ENCODE results near the gene KCNQ2.

KCNQ2 gene

DNA sequence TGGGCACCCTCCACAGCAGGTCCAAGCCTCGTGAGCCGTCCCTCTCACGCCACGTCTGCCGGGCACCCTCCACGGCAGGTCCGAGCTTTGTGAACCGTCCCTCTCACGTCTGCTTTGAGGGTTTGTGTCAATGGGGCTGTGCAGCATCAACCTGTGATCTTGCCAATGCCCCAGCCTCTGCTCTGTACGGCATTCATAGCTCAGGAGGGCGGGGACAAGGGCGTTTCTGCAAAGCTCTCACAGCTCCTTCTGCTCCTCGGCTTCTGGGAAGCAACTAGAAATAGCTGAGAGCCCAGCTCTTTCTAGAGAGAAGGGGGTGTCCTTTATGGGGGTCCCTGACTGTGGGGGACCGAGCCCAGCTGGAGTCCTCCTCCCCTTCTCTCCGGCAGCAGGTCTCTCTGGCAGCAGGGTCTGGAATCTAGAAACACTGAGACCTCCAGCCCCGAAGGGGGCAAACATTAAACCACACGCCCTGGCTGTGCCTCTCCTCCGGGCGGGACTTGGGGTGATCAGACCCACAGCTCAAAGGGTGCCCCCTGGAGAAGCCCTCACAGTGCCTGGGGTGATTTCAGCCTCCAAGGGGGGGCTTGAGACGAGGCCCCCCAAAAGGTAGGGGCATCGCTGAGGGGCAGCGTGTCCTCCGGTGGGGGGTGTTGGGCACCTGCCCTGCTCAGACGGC lies 70.1 kb downstream of the KCNQ2 start:
- DNase-seq, result no peak

DNA sequence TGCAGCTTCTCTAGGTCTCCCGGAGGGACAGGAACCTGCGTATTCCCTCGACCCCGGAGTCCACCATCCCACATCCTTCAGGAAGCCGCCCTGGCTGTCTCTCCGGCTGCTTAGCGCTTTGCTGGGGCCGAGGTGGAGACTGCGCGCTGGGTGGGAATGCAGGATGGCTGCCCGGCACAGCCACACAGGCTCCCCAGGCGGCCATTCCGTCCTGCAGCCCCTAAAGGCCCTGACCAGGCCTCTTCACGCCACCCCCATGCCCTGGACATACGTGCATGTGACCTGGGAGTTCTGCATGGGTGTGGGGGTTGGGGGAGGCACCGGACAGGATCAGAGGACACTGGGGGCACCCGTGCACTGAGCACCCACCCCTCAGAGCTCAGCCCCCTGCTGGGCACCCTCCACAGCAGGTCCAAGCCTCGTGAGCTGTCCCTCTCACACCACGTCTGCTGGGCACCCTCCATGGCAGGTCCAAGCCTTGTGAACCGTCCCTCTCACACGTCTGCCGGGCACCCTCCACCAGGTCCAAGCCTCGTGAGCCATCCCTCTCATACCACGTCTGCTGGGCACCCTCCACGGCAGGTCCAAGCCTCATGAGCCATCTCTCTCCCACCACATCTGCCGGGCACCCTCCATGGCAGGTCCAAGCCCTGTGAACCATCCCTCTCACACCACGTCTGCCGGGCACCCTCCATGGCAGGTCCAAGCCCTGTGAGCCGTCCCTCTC lies 70.9 kb downstream of the KCNQ2 start:
- DNase-seq, result no peak

DNA sequence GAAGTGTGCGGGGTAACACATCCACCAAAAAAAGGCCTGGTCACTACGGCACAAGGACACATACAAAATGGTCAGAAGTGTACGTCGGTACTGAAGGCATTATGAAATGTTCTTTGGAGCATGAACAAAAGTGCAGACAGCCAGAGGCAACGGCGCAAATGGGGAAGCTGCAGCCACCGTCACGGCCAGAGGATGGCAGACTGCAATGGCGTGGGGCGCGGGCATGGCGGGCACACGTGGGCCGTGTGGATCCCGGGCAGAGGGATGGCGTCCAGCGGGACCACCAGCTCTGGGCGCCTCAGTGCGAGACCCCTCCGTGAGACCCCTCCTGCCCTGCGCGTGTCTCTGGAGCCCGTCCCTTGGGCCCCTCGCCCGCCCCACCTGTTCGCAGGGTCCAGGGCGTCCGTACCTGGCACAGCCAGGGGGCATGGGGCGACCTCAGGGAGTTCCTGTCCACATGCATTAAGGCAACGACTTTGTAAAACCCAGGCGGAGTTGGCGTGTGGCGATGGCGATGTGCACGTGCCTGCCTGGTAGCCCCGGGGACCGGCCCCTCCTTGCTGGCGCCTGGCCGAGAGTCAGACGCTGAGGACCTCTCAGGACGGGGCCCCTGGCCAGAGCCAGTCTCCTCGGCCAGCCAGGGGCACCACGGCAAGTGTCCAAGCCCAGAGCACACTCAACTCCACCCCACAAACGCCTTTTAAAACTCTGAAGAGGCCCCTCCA lies 71.8 kb downstream of the KCNQ2 start:
- DNase-seq, result no peak

DNA sequence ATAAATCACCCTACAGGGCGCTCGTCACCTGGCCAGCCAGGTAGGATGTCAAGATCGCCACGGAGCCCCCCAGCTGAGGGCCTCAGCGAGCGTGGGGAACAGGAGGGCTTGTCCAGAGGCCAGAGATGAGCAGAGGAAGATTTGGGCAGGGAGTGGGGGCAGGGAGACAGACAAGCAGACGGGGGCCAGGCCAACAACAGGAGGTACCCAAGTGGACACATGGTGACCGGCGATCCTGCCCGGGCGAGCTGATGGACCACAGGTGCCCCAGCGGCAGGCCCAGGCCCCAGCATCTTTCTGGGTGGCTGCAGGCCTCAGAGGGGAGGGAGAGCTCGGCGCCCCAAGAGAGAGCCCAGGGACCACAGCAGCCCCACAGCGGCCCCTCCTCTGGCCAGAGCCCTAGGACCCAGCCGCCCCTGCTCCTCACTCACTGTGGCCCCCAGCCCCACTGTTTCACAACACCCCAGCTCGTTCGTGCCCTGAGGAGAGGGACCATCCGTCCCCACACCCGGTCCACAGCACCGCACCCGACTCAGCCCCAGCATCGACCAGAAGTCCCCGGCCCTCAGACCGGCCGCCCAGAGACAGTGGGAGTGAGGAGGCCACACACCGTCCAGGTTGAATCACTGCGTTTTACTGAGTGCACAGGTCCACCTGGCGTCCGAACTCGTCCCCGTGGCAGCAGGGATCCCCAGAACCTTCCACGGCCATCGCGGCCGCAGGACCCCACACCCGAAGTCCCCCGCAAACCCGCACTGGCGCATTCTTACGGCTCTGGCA lies 72.7 kb downstream of the KCNQ2 start:
- no peak for DNase-seq

DNA sequence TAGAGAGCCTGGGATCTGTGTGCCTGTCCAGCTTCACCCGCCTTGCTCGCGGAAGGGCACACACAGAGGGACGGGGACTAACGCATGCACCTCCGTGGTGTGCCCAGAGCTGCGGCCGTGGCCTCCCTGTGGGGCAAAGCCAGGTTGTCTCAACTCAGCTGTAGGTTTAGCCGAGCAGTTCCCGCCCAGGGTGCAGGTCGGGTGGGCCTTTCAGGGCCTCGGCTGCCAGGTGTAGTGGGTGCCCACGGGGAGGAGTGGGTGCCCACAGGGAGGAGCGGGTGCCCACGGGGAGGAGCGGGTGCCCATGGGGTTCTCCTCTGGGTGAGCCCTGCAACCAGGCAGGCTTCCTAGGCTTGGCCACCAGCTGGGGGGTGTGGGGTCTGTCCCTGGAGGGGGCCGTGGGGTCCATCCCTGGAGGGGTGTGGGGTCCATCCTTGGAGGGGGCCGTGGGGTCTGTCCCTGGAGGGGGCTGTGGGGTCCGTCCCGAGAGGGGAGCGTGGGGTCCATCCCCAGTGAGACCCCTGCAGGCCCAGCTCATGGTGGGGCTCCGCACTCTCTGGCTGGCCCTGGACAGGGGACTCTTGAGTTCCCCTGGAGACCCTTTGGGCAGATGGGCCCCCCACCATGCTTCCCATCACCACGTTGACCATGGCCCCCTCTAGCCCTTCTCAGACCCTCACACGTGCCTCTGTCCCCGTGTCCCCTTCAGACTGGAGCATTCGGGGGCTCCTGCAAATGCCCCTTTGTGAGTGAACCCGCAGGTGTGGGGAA lies 73.5 kb downstream of the KCNQ2 start:
- no peak for DNase-seq

DNA sequence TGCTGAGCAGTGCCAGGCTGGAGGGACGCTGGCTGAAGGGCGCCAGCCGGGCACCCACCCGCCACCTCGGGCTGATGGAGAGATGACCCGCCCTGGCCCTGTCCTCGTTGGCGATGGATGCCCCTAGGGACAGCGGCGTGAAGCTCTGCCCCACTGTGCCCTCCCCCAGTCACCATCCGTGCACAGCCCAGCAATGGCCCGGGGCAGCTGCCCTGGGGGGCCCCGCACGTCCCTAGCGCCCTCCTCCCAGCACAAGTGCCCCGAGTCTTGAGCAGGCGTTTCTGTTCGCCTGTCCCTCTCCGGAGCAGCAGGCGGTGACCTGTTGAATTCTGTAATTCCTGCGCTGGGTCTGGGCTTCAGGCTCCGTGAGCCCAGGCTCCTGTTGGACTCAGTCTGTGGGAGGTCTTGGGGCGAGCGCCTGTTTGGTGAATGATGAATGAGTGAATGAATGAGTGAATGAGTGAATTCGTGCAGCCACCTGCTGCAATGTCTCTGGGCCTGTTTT lies 74.5 kb downstream of the KCNQ2 start:
- no peak for DNase-seq

DNA sequence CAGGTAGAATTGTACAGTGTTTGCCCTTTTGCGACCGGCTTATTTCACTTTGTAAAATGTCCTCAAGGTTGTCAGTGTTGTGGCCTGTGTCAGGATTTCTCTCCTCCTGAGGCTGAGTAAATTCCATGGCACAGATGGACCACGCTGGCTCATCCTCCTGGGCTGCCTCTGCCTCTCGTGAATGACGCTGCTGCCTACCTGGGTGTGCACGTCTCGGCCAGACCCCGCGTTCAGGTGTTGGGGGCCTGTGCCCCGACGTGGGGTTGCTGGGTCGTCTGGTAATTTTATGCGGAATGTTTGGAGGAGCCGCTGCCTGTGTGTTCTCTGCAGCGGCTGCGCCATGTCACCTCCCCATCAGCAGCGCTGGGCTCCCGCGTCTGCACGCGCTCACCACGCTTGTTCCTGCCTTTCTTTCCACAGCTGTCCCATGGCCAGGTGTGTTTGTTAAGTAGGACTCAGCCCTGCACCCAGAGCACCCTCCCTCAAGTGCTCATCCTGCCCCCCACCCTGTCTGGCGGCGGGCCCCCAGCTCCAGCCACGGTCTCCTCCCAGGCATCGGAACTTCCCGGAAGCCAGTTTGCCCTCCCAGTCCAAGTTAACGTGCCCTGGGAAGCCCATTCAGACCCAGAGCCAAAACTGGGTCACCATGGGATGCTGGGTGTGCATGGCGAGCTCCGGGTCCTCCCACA lies 75.2 kb downstream of the KCNQ2 start:
- no peak for DNase-seq

DNA sequence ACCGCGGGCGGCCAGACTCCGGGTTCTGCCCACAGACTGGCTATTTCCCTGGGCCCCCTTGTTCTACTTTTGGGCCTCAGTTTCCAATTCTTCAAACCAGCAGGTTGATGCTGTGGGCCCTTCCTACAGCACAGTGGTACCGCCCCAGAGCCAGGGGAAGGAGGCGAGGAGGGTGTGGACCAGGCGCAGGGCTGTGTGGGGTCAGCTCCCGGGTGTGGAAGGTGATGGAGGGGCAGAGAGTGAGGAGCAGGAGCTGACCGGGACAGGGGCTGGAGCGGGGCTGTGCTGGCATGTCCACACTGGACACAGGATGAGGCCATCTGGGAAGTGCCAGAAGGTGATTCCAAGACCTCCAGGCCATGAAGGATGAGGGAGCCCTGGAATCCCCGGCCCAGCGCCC lies 76.2 kb downstream of the KCNQ2 start:
- no peak for DNase-seq

DNA sequence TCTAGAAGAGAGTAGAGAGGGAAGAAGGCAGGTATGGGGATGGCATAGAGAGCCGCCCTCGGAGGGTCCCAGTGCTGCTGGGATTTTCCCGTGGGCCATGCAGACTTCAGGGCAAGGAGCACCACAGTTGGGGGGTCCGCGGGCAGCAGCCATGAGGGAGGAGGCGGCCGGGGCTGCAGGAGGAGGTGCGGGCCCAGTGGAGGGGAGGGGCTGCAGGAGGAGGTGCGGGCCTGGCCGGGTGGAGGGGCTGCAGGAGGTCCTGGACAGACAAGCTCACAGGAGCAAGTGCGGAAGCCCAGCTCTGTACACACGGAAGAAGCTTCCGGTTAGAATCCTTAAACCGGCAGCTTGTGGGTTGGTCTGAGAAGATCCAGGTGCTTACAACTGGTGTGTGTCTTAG lies 76.7 kb downstream of the KCNQ2 start:
- DNase-seq, result no peak

DNA sequence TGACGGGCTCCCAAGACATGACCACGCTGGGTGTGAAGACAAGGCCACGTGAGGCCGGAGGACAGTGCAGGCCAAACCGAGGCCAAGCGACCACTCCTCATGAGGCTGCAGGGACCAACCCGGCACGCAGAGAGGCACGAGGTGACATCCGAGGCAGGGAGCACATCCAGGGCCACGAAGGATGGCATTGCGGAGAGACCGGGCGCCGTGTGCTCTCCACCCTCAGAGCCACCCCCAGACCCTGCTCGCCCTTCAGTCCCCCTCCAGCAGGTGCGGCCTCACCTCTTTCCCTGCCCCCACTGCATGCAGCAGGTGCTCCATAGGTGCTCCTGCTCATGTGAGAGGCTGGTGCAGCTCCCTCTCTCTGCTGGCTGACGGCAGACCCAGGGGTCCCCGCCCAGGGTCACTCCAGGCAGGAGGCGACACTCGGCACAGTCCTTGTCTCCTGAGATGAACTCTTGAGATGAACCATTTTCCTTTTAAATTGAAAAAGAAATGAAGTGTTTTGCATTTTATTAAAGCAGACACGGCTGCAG lies 77.5 kb downstream of the KCNQ2 start:
- DNase-seq, result no peak

DNA sequence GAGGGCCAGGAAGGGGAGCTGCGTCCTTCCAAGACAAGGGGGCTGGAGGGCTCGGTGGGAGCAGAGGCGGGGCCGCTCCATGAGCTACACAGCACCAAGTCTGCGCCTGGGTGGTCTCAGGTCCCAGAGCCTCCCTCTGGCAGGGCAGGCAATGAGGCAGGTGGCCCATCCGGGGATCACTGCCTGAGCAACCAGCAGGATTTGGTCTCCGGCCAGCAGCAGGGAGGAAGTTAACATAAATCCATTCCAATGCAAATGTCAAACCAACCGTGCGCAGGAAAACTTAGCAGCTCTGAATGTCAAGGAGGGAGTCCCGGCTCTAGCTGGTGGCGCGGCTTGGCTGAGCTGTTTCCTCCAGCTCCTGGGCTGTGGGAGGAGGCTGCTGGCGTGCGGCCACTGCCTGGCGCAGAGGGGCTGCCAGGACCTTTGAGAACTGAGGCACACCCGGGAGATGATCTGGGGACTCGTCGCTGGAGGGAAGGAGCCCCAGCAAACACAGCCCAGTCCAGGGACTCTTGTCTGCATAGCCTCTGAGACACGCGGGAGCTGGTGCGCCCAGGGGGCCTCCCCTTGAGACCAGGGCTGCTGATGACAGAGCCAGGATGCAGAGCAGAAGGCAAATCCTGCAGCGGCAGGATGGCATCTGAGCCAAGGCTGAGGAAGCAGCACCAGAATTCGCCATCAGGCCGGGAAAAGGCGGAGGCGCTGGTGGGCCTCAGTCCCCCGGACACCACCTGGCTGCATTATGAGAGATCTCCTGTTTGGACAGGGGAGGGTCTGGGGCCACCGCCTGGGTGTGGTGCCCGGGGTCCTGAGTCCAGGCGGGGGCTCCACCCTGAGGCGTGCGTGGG lies 78.2 kb downstream of the KCNQ2 start:
- DNase-seq, result no peak

DNA sequence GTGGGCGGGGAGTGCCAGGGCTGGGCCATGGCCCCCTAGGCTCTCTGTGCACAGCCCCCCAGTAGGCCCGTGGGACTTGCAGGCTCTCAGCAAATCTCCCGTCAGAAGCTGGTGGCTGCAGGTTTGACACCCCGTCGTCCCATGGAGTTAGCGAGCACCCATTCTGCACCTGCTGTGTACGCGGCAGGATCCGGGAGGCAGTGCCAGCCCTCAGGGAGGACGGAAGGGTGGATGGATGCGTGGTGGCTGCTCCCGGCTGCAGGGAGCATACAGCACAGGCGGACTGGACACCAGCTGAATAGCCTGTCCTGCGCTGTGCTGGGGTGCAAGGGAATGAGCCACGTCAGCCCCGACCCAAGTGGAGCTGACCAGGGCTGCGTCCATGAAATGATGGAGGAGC lies 78.9 kb downstream of the KCNQ2 start:
- DNase-seq, result no peak

DNA sequence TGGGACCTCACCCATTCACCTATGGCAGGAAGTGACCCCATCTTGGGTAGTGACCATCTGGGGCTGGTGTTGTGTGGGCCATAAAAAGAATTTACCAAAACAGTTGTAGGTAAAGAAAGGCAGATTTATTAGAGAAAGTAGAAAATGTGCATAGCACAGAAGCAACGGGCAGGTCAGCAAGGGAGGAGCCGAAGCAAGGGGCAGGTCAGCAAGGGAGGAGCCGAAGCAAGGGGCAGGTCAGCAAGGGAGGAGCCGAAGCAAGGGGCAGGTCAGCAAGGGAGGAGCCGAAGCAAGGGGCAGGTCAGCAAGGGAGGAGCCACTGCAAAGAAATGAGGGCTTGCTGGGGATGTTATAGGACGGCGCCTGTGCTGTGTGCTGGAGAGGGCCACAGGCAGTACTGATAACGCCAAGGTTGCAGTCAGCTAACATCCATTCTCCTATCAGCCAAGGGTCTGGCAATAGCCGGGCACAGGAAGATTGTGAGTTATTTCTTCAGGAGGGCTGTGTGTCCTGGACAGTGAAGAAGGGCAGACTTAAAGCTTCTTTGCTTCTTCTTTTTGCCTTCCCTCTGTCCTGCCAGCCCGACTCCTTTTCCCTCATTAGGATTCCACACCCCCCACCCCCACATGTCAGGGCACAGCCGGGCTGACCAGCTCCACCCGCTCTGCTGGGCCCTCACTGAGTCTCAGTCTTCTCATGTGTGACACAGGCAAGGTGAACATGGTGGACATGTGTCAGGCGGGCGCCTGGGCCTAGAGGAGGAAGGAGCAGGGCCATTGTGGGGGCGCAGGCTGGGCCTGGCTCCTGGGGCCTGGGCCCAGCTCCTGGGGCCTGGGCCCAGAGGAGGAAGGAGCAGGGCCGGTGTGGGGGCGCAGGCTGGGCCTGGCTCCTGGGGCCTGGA lies 79.7 kb downstream of the KCNQ2 start:
- DNase-seq, result peak in 1 of 2 donors; percentile 11

DNA sequence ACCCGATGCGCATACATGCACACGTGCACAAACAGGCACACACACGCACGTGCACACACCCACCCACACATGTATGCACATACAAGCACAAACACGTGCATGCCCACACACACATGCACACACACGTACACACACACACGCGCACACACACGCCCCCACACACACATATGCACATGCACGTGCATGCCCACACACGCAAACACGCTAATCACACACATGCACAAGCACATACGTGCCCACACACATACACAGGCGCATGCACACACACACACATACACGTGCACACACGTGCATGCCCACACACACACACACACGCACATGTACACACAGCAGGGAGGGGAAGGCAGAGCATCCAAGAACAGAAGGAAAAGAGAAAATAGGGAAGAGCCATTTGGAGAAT lies 84.5 kb downstream of the KCNQ2 start:
- no peak for DNase-seq

DNA sequence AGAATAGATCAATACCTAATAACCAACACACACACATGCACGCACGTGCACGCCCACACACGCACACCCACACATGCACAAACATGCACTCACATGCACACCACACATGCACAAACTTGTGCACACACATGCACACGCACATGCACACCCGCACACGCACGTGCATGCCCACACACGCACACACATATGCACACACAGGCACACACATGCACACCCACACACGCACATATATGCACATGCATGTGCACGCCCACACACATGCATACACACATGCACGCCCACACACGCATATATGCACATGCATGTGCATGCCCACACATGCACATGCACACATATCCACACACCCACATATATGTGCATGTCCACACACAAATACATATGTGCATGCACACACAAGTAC lies 85.1 kb downstream of the KCNQ2 start:
- DNase-seq, result no peak

DNA sequence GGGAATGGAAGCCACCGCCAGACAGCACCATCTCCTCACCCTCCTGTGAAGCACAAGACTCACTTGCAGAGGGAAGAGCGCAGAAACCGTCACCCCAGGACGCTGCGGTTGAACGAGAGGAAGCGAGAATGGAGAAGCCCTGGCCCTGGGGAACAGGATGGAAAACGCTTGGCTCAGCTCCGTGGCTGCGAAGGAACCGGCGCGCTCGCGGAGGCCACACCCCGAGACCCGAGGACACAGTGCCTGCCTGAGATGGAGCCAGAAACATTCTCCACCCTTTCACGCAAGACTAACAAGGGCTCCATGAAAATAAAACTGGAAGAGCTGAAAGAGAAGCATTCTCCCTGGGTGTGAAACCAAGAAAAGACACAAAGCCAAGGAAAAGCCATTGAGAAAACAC lies 86.0 kb downstream of the KCNQ2 start:
- no peak for DNase-seq

DNA sequence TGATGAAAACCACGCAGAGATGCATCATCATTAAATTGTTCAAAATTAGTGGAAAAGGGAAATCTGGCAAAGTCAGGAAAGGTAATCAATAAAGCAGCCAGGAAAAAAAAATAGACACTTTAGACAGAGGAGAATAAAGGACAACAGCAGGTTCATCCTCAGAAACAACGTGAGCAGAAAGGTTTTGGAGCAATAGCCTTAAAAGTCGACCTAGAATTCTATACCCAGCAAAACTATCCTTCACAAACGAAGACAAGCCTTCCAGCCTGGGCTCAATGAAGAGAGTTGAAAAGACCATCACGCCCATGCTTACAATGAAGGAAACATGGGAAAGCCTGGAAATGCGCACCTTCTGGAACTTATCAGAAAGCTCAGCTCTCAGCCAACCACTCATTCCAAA lies 86.6 kb downstream of the KCNQ2 start:
- no peak for DNase-seq

DNA sequence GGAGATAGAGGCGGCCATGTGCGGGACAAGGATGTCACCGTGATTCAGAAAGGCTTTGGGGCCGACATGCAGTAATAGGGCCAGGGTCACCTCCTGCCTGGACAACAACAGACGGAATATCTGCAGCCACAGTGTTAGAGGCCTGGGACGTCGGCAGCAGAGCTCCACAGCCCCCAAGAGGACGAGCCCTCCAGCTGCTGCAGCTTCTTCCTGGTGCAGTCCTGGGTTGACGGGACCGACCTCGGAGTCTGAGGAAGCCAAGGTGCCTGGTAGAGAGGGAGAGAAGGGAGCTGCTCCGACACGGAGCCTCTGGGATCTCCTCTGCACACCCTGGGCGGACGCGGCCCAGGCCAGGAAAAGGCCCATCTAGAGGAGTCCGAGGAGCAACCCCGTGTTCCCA lies 88.1 kb downstream of the KCNQ2 start:
- no peak for DNase-seq

DNA sequence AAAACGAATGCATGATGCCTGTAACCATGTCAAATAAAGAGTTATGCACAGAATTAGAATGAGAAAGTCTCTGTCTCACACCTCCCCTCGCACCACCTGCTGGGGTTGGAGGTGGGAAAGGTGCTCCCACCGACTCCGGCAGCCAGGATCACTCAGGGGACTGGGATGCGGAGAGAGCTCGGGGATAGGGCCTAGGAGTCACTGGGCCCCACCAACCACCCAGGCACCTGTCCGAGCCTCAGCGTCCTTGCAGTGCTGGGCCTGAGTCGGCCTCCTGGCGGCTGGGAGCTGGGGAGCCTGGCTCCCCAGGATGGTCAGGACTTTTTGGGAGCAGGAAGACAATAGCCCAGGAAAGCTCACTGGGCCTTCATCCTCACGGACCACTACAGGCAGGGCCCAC lies 88.9 kb downstream of the KCNQ2 start:
- DNase-seq, result no peak

Measured in inflammatory macrophage (primary cell).